Adrenal gland (tissue), 5 donors: ENCODE measurements around the gene RASGEF1C.

Source experiments
- POLR2A ChIP-seq, 2 donors: fragments of 450-650 bp; IDR thresholded peaks; one replicate each; pipeline ENCODE4 v1.6.1; 2017; ENCODE audit warnings: antibody characterized with exemption in 2 of 2, mild to moderate bottlenecking in 2 of 2, moderate library complexity in 1 of 2
- TF ChIP-seq, protein P1 (sequence below), 6 experiments: fragments of 450-650 bp in 4 of 6; fragments of 200-600 bp in 2 of 6; sonication (generic) in 1 of 6; IDR thresholded peaks; 1 replicate in 5 of 6; 2 replicates in 1 of 6; pipeline versions ENCODE4 v1.5.1 to v1.8.0; 2016 to 2021; ENCODE audit warnings: antibody characterized with exemption in 6 of 6, mild to moderate bottlenecking in 2 of 6, moderate library complexity in 1 of 6
- donor health status: DM: no; HTN: no; CAD: no.

DNA sequence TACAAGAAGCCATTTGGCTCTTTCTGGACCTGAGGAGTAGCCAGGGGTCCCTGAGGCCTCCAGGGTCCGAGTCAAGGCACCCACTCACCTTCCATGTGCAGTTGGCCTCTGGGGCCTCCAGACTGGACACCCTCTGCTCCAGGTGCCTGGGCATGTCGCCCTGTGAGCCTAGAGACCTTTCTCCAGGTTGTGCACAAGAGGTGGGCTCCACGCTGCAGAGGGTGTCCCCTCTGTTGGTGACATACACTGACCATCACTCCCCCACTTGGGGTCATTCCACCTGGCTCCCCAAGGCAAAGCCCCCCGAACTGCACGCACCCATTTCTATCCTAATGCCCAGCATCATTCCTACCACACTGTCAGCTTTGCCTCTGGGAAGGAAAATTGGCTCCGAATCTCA is 48.8 kb downstream of the RASGEF1C start:
- no peak for TF ChIP-seq POLR2A (IDR thresholded peaks at IDR 0.05)
- TF ChIP-seq, protein P1, sequence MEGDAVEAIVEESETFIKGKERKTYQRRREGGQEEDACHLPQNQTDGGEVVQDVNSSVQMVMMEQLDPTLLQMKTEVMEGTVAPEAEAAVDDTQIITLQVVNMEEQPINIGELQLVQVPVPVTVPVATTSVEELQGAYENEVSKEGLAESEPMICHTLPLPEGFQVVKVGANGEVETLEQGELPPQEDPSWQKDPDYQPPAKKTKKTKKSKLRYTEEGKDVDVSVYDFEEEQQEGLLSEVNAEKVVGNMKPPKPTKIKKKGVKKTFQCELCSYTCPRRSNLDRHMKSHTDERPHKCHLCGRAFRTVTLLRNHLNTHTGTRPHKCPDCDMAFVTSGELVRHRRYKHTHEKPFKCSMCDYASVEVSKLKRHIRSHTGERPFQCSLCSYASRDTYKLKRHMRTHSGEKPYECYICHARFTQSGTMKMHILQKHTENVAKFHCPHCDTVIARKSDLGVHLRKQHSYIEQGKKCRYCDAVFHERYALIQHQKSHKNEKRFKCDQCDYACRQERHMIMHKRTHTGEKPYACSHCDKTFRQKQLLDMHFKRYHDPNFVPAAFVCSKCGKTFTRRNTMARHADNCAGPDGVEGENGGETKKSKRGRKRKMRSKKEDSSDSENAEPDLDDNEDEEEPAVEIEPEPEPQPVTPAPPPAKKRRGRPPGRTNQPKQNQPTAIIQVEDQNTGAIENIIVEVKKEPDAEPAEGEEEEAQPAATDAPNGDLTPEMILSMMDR (IDR thresholded peaks at IDR 0.05), result no peak
